ENCODE results near the gene FOXP1. TPM values are rescaled to one million over a fixed set of nuclear protein-coding genes. Genes with fewer than 3 reads are reported as not detected.

FOXP1 gene
- total and polyA plus RNA-seq, 2 of the 13 experiments (the other 11 are each of a cell fraction or from before 2014, with no cell fraction given), result 40.4 to 59.0 TPM

GRCh38 chr3:71060536-71060935 is 523.0 kb downstream of the FOXP1 start (continued):
- TF ChIP-seq ZBTB4 (CRISPR knock-in tag; IDR thresholded peaks at IDR 0.05; ENCODE audit: borderline replicate concordance) (no peak), ETS1 (CRISPR knock-in tag; IDR thresholded peaks at IDR 0.05) (no peak), ZBTB43 (CRISPR knock-in tag; conservative IDR thresholded peaks at IDR 0.05) (0 out of 2 replicates have a peak, but pooled peaks have one; percentile 40), ZNF484 (CRISPR knock-in tag; IDR thresholded peaks at IDR 0.05; ENCODE audit: borderline replicate concordance, low read depth) (no peak), ZNF34 (CRISPR knock-in tag; IDR thresholded peaks at IDR 0.05; ENCODE audit: borderline replicate concordance) (no peak), SKI (IDR thresholded peaks at IDR 0.05; ENCODE audit: partially characterized antibody) (no peak), ZBTB44 (CRISPR knock-in tag; IDR thresholded peaks at IDR 0.05) (no peak), ZNF382 (CRISPR knock-in tag; IDR thresholded peaks at IDR 0.05; ENCODE audit: borderline replicate concordance) (no peak), EHMT2 (IDR thresholded peaks at IDR 0.05; ENCODE audit: borderline replicate concordance, low read depth, low read length) (no peak), SETDB1 (CRISPR knock-in tag; IDR thresholded peaks at IDR 0.05; ENCODE audit: borderline replicate concordance) (no peak), ZNF691 (CRISPR knock-in tag; IDR thresholded peaks at IDR 0.05; ENCODE audit: borderline replicate concordance, low read depth) (no peak), THAP8 (CRISPR knock-in tag; IDR thresholded peaks at IDR 0.05; ENCODE audit: borderline replicate concordance) (no peak), ZXDC (CRISPR knock-in tag; IDR thresholded peaks at IDR 0.05) (no peak), MZF1 (CRISPR knock-in tag; IDR thresholded peaks at IDR 0.05; ENCODE audit: borderline replicate concordance) (no peak), TAF15 (IDR thresholded peaks at IDR 0.05; ENCODE audit: low read depth, low read length, poor library complexity, severe bottlenecking) (no peak), DRAP1 (CRISPR knock-in tag; IDR thresholded peaks at IDR 0.05) (no peak)
